ENCODE measurements around the gene MACROD1.

The MACROD1 gene

DNA sequence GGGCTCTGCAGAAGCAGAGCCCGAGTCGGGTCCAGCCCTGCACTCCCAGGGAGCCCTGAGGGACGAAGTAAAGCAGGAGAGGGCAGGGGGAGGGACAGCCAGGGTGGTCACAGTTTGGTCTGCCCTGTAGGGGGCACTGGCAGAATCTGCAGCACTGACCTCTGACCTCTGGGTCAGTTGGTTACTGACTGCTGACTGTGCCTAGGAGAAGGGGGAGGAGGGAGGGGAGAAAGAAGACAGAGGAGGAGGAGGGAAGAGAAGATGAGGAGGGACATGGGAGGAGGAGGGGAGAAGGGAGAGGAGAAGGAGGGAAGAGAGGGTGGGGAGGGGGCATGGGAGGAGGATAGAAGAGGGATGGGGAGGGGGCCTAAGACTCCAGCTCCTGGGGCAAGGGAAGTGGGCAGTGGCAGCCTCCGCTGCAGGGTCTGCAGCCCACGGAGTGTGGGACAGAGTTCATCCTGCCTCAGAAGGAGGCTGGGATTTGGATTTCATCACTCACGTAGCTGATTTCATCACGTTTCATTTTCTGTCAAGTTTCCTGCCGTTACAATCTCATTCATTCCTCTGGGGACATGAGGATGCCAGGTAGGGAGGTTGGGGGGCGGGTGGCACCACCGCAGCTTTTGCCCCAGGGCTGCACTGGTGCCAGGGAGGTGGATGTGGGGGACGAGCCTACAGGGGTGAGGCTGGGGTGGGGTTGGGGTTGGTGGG, 75.0 kb downstream of the MACROD1 start:
- peak; percentile 54 for DNase-seq

DNA sequence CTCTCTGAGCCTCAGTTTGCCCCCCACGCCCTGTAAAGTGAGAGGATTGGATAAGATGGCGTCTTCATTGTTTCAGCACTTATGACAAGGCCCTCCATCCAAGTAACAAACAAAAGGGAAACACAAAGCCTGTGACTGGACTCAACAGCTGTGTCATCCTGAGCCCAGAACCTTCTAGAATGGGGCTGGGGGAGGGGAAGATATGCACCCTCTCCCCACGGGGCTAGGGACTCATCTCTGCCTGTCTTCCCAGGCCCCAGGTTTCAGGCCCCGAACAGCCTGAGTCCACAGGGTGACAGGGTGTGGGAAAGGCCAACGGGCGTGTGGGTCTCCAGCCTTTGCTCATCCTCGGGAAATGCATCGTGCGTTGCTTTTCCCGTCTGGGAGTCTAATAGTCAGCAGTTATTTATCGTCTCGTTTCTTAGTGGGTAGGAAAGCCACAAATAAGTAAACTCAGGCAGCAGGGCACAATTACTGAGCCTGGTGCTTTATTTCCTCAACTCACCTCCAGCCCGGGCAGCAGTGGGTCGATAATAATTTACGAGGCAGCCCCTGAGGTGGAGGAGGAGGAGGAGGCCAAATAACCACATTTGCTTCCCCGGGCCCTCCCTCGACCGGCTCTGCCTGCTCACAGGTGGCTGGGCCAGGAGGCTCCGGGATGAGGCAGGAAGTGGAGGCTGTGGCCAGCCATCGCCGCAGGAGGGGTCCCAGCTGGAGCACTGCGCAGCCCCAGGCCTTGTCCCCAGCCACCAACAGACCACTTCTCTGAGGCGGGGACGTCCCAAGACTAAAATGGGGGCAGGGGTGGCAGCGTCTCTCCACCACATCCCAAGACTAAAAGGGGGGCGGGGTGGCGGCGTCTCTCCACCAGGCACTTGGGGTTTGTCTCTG, 75.8 kb downstream of the MACROD1 start:
- DNase-seq = peak; percentile 9

DNA sequence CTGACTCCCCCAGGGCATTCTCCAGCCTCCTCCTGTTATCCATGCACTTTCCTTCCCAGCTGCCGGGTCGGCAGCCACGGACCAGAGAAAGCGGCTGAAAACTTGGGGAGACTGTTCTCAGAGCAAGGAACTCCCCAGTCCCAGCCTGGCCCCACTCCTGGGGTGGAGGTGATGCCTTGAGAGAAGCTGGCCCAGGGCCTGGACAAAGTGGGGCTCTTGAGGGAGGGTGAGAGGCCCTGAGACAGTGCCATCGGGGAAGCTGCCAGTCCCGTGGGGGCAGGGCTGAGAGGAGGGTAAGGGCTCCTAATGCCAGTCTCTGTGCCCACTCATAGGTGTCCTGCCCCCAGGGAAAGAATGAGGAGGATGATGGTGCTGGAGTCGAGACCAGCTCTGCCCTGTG, 76.4 kb downstream of the MACROD1 start:
- DNase-seq = no peak

DNA sequence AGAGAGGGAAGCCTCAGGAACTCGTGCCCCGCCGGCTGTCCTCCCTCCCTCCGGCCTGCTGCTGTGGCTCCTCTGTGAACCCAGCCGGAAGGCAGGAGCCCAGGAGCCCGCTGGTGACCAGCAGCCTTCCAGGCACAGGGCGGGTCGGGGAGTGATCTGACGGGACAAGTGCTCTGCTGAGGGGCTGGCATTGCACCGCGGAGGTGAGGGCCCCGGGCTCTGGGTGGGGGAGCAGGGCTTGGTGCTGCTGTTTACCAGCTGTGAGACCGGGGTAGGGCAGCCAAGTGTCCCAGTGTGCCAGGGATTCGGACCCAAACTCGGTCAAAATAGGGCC, 76.9 kb downstream of the MACROD1 start:
- no peak for DNase-seq

DNA sequence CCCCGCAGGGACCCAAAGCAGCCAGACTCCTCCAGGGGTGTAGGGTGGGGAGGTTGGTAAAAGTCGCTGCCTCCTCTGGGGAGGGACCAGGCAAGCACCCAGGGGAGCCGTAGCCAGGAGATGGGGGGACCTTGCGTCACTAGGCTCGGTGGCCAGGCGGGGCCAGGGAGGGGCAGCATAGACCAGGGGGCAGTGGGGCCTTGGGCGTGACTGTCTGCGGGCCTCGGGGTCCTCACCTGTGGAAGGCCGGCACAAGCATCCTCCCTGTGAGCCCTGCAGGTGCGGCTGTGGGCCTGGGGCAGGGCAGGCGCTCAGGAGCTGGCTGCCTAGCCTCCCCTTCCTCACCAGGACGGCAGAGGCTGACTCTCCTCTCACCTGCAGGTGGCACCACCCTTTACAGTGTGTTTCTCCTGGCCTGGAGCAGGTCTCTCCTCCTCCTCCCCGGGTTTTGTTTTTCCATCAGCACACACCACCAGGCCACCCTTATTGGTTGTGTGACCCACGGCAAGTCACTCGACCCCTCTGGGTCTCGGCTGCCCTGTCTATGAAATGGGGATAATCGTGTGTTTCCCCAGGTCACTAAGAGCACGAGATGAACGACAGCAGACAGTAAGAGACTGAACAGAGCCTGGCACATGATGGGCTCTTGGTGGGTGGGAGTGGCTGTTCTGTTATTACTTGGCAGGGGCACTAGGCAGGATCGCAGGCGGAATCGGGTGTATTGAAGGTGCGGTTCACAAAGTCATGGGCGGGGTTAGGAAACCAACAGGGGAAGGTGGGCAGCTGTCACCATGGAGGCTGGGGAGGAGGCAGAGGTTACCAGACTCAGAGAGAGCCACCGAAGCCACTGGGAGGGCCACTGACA, 77.5 kb downstream of the MACROD1 start:
- DNase-seq = peak; percentile 27

DNA sequence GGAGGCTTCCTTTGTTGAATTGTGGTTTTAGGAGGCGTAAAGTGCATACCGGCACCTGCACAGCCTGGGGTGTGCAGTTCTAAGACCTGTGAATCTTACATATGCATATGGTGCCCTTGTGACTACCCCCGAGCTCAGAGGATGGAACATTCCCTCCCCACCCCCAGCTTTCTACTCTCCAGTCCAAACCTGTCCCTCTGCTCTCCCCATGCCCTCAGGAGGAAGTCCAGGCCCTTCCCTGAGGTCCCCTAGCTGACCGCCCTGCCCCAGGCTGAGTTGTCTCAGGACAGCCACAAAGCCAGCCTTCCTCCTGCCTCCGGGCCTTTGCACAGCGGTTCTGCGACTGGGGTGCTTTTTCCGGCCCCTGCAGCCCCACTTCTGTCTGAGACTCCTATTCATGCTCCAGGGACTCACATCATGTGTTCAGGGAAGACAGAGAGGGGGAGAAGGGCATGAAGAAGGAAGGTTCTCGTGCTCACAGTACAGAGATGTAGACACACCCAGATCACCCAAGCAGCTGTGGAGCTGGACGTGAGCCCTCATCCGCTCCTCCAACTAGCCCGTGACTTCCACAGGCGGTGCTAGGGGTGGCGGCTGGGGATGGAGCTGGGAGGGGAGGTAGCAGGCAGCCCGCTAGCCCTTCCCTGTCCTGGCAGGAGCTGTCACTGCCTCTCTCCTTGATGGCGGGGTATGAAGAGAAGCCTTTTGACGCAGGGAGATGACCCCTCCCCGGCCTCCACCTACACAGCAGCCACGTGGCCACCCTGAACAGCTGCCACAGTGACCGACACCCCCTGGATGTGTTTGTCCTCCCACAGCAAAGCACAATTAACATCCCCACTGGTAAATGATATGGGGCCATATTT, 79.4 kb downstream of the MACROD1 start:
- DNase-seq = no peak

DNA sequence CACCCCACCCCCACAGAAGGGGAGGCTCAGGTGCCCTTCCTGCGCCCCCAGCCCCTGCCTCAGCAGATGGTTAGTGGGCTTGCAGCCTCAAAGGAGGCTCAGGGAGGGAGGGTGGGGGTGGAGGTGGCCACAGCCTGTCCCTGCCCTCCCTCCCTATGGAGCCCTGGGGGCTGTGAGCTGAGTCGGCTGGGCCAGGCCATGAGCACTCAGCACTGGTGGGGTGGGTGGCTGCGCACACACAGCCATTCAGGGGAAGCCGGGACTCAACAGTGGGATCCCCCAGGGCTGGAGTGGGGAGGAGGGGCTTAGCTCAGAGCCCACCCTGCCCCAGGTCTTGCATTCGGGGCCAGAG, 80.0 kb downstream of the MACROD1 start:
- no peak for DNase-seq

DNA sequence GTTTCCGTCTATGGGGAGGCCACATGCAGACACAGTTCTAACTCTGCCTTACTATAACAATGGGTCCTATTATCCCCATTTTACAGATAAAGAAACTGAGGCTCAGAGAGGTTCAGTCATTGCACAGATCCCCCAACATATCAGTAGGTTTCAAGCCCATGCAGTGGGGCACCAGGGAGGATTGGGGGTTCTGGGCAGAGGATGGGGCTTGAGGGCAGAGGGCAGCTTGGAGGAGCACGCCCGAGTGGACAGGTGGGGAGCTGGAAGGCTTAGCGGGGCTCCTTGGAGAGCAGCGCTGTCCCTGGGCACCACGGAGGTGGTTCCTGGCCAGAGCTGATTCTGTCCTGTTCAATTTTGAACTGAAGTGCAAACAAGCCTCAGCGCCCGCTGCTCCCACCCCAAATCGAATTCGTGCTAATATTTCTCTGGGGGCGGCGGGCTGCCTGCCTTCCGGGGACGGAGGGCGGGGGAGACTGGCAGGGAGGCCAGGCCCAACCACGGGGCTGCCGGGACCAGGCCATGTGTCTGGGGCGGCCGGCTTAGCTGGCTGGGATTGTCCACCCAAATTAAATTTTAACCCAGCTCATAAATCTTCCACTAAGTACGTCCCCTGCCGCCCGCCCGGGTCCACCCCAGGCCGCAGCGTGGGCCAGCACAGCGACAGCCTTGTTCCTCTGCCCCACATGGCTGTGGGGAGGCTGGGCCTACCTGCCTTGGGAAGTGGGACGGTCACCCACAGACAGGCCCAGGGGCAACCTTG, 80.8 kb downstream of the MACROD1 start:
- DNase-seq = no peak

DNA sequence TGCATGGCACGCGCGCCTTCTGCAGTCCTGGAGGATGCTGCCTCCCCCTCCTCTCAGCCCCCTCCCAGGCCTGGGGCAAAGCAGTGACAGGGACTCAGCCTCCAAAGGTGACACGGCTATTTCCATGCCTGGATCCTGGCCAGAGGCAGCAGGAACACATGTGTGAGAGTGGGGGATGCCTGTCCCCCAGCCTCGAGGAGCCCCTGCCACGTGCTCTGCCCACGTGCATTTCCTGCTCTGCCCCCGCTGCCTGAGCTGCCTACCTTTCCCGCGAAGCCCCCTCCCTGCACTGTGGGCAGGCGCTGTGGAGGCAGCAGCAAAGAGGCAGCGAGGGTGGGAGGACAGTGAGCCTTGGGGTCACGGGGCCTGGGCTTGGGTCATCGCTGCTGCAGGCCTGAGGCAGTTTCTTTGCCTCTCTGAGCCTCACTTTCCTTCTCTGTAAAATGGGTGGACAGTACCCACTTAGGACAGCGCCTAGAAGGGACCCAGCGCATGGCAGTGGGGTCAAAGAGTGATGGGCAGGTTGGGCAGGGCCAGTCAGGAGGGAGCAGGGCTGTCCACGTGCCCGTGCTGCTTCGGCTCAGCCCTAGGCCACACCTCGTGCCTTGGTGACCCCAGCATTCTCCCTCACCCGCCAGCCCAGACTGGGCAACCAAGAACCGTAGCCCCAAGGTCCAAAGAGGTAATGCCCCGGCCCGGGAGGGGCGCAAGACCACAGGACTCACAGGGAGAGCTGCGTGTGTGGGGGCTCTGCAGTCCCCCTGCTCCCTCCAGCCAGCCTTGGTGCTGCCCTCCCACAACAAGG, 81.6 kb downstream of the MACROD1 start:
- no peak for DNase-seq

DNA sequence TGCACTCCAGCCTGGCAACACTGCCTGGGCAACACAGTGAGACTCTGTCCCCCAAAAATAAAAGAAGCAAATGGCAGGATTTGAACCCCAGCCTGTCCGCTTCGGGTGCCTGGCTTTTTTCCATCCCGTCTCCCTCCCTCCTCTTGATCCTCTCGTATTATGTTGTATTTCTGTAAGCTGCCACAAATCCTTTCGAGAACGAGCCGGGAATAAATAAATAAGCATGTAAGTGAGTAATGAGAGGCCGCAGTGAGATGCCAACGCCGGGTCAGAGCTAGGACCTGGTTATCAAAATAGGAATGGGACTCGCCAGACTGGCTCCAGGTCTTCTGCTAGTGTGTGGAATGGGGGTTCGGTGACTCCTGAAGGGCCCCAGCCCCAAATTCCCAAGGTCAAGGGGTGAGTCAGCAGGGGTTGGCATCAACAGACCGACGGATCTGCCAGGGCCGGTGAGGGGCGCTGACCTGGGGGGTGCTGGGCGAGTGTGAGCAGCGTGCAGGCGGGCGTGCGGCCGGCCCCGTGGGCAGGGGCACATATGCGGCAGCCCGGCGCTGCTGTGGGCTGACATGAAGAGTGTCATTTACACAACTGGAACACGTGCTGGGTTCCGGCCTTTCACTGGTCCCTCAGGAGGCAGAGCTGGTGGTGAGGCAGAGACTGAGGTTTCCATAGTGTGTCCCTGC, 82.4 kb downstream of the MACROD1 start:
- no peak for DNase-seq

DNA sequence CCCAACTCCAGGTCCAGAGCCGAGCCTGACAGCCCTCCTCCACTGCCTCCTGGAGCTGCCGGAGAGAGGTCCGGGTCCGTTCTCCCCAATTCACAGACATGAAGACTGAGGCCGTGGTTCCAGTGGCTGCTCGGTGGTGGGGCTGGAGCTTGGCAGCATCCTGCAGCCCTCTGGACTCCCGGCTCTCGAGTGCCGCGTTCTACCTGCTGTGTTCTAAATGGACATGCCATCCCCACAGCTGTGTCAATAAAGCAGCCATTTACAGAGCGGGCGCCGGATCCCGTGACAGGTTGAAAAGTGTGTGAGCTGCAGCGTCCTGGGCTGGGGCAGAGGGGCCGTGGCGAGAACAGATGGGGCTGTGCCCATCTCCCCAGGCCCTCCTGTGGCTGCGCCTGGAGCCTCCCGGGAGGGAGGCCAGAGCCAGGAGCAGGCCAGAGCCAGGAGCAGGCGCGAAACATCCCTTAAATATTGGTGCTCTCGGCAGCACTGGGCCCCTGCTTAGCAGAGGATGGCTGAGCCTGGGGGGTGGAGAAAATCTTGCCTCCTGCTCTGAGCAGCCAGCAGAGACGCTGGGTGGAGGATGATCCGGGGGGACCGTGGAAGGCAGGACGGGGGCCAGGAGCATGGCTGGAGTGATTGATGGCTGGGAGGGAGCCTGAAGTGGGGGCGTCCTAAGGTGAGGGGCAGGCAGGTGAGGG, 84.0 kb downstream of the MACROD1 start:
- no peak for DNase-seq

DNA sequence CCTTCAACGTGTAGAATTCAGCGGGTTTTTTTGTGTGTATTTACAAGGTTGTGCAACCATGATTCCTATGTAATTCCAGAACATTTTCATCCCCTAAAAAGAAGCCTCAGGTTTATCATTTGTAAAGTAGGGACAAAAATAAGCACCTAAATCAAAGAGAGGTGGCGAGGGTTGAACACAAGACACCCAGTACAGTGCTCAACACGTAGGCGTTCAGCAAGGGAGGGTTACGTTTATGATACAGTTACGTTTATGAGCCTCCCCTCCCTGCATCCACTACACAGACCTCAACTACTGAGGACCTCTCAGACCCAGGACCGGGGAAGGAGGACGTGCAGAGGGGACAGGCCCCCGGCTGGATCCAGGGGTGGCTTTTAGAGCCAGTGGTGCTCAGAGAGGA, 85.5 kb downstream of the MACROD1 start:
- no peak for DNase-seq

DNA sequence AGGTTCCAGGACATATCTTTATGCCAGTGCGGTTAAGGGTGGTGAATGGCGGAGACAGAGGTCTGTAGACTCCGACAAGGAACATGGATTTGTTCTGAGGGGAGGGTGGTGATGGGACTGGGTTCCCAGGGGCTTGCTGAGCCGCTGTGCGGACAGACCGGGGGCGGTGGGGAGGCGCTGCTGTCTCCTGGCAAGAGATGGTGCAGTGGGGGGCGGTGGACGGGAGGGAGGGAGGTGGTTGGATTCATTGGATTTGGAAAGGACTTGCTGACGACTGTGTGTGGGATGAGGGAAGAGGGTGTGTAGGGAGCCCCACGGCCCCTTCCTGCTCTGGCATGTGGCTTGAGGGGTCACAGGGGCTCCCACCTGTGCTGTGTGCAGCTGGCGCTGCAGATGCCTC, 87.0 kb downstream of the MACROD1 start:
- no peak for DNase-seq

DNA sequence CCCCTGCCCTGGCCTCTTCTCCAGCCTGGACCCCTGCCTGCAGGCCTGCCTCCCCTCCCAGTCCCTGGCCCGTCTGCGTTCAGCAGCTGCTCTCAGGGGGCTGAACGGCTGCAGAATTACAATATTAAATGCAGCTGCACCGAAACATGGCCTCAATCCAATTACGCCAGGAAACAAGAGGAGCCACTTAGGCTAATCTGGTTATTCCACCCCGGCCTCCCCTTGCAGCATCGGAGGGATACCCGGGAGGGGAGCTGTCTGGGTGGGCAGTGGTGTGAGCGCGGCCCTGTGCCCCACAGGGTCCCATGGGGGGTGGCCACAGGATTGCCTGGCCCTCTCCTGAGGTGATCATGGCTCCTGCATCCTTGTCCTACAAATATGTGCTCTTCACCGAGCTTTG, 87.6 kb downstream of the MACROD1 start:
- no peak for DNase-seq

DNA sequence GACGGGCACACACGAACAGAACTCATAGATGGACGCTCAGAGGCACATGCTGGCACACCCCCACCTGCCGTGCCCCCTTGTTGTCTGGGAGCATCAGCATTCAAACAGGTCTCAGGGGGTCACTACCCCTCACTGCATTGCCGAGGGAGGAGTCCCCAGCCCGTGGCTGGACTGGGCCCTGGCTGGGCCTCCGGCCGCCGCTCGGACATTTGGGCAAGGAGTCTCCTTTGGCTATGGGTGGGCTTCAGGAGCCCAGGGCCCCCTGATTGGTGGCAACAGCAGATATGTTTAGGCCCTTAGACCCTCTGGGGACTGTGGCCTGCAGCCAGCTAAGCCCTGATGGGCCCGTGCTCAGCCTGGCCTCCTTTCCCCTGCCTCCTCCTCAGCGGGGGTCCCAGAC, 88.3 kb downstream of the MACROD1 start:
- DNase-seq = no peak

DNA sequence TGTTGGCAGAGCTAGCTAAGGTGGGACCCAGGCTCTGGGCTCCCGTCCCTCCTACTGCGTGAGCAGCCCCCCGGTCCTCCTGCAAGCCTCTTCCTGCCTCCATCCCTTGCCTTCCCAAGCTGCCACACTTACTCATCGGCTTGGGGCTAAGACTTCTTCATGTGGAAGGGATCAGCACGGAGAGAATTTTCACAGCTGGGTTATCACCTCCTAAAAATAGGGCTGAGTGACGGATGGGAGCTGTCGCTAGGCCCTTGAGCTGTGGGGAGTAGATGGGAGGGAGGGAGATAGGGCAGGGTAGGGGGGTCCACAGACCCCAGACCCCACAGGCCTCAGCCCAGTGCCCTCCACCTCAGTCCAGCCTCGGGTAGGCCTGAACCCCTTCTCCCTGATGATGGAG, 89.2 kb downstream of the MACROD1 start:
- no peak for DNase-seq

DNA sequence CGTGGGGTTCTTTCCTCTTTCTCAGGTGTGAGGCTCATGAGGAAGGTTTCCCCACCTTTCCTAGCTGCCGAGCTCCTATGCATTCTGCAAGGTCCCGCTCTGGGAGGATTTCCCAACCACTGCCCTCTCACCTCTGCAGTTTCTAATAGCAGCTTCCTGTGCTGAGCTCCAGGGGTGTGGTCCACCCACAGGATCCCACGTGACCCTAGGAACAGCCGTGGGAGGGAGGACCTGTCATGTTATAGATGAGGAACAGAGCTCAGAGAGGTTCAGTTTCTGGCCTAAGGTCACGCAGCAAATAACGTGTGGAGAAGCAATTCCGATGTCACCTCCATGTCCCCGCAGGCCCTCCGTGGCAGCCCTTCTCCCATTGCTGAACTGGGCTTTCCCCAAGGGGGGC, 91.7 kb downstream of the MACROD1 start:
- peak; percentile 13 for DNase-seq

DNA sequence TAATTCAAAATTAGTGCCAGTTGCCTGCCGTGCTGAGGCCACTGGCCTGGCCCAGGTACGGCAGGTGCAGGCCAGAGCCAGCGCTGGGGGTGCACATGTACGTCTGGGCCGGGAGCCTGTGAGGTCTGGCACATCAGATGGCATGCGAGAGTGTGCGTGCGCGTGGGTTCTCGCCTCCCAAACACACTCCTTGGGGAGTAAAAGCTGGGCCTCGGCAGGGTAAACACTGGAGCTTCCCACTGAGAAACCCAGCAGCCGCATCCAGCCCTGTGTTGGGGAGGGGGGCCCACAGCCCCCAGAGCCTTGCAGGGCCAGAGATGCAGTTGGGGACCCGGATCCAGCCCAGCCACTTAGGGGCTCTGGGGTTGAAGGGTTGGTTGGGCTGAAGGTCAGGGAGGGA, 92.4 kb downstream of the MACROD1 start:
- no peak for DNase-seq

DNA sequence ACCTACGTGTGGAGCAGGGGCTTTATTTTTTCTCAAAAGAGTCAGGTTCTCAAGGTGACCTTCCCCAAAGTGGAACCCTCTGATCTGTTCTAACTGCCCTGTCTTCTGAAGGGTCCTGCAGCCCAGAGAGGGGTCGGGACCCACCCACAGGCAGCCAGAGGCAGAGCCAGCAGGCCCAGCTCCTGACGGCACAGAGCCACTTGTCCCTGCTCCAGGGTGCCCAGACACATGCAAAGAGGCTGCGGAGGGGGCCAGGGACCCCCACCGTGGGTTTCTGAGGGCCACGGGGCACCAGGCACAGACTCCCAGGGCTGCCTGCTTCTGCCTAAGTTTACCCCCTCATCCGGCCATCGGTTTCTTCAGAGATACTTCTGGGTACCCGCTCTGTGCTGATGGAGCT, 93.0 kb downstream of the MACROD1 start:
- DNase-seq = no peak

DNA sequence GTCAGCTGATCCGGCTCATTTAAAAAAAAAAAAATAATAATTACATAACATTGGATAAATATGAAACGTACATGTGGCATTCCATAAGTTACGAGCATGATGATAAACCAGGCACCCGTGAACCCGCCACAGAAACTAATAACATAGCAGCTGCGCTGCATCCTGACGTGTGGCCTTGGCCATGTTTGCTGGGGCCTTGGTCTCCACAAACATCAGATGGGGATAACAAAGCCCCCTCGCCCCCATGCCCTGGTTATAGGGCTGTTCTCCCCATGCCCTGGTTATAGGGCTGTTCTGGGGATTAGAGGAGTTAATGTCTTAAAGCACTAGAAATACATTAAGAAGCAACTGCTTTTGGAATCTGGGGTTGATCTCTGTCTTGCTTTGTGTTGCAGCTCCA, 93.5 kb downstream of the MACROD1 start:
- no peak for DNase-seq
